ENCODE results near the gene CNTN5. TPM values are rescaled to one million over a fixed set of nuclear protein-coding genes. Genes with fewer than 3 reads are reported as not detected.

Gene CNTN5
- polyA plus RNA-seq, 2 donors = not detected

- no peak overlapping the region for H3K4me3 ChIP-seq (ENCODE audit: low read depth in 1 of 2, low read length in 2 of 2)
- 64 to 76% methylated on average over 3 of the region's 3 CpGs for WGBS, 2 donors
- no peaks in the 10 kb centered on the region for H3K36me3 ChIP-seq (ENCODE audit: control insufficient read depth in 2 of 2, insufficient read depth in 2 of 2, low read length in 1 of 2)
- no peaks in the 10 kb centered on the region for H3K9me3 ChIP-seq (ENCODE audit: control insufficient read depth in 2 of 2, insufficient read depth in 1 of 2, low read depth in 1 of 2, low read length in 1 of 2)
- H3K27me3 ChIP-seq (ENCODE audit: control insufficient read depth in 1 of 2, insufficient read depth in 2 of 2, low read length in 2 of 2) = no peaks in the 10 kb centered on the region
- no peak overlapping the region for H3K27ac ChIP-seq (ENCODE audit: low read depth in 2 of 2, low read length in 1 of 2)
- no peaks in the 10 kb centered on the region for H3K4me1 ChIP-seq (ENCODE audit: control insufficient read depth in 2 of 2, insufficient read depth in 2 of 2, low read length in 1 of 2)
Observed at GRCh38 chr11:99766811-99767210, 746.1 kb downstream of the CNTN5 start.

- no peaks in the 10 kb centered on the region for H3K36me3 ChIP-seq (ENCODE audit: control insufficient read depth in 2 of 2, insufficient read depth in 2 of 2, low read length in 1 of 2)
Observed at GRCh38 chr11:99773646-99774045, 752.9 kb downstream of the CNTN5 start.

GRCh38 chr11:99781074-99781473, 760.3 kb downstream of the CNTN5 start:
- H3K9me3 ChIP-seq (ENCODE audit: control insufficient read depth in 2 of 2, insufficient read depth in 1 of 2, low read depth in 1 of 2, low read length in 1 of 2) = no peaks in the 10 kb centered on the region
- H3K27me3 ChIP-seq (ENCODE audit: control insufficient read depth in 1 of 2, insufficient read depth in 2 of 2, low read length in 2 of 2) = no peaks in the 10 kb centered on the region
- H3K4me3 ChIP-seq (ENCODE audit: low read depth in 1 of 2, low read length in 2 of 2) = no peak overlapping the region
- no peaks in the 10 kb centered on the region for H3K36me3 ChIP-seq (ENCODE audit: control insufficient read depth in 2 of 2, insufficient read depth in 2 of 2, low read length in 1 of 2)
- H3K27ac ChIP-seq (ENCODE audit: low read depth in 2 of 2, low read length in 1 of 2) = no peak overlapping the region
- H3K4me1 ChIP-seq (ENCODE audit: control insufficient read depth in 2 of 2, insufficient read depth in 2 of 2, low read length in 1 of 2) = no peaks in the 10 kb centered on the region

More at GRCh38 chr11:99773646-99774045, 752.9 kb downstream of the CNTN5 start:
- Histone ChIP-seq H3K4me3 (ENCODE audit: low read depth in 1 of 2, low read length in 2 of 2) (no peak overlapping the region), H3K27me3 (ENCODE audit: control insufficient read depth in 1 of 2, insufficient read depth in 2 of 2, low read length in 2 of 2) (no peaks in the 10 kb centered on the region), H3K9me3 (ENCODE audit: control insufficient read depth in 2 of 2, insufficient read depth in 1 of 2, low read depth in 1 of 2, low read length in 1 of 2) (no peaks in the 10 kb centered on the region), H3K4me1 (ENCODE audit: control insufficient read depth in 2 of 2, insufficient read depth in 2 of 2, low read length in 1 of 2) (no peaks in the 10 kb centered on the region), H3K27ac (ENCODE audit: low read depth in 2 of 2, low read length in 1 of 2) (no peak overlapping the region)
- 21 to 34% methylated on average over 5 of the region's 5 CpGs for WGBS, 2 donors

- no peaks in the 10 kb centered on the region for H3K27me3 ChIP-seq (ENCODE audit: control insufficient read depth in 1 of 2, insufficient read depth in 2 of 2, low read length in 2 of 2)
- H3K36me3 ChIP-seq (ENCODE audit: control insufficient read depth in 2 of 2, insufficient read depth in 2 of 2, low read length in 1 of 2) = no peaks in the 10 kb centered on the region
- WGBS, 2 donors = 24 to 37% methylated on average over 2 of the region's 2 CpGs
- peaks cover 0 to 6% of the 10 kb centered on the region in 2 donors for H3K9me3 ChIP-seq (ENCODE audit: control insufficient read depth in 2 of 2, insufficient read depth in 1 of 2, low read depth in 1 of 2, low read length in 1 of 2)
- H3K4me3 ChIP-seq (ENCODE audit: low read depth in 1 of 2, low read length in 2 of 2) = no peak overlapping the region
- H3K27ac ChIP-seq (ENCODE audit: low read depth in 2 of 2, low read length in 1 of 2) = no peak overlapping the region
- H3K4me1 ChIP-seq (ENCODE audit: control insufficient read depth in 2 of 2, insufficient read depth in 2 of 2, low read length in 1 of 2) = no peaks in the 10 kb centered on the region
Observed at GRCh38 chr11:99791354-99791753, 770.6 kb downstream of the CNTN5 start.

GRCh38 chr11:99795999-99796398, 775.2 kb downstream of the CNTN5 start:
- 83 to 89% methylated on average over 3 of the region's 3 CpGs for WGBS, 2 donors
- no peaks in the 10 kb centered on the region for H3K36me3 ChIP-seq (ENCODE audit: control insufficient read depth in 2 of 2, insufficient read depth in 2 of 2, low read length in 1 of 2)
- no peaks in the 10 kb centered on the region for H3K27me3 ChIP-seq (ENCODE audit: control insufficient read depth in 1 of 2, insufficient read depth in 2 of 2, low read length in 2 of 2)
- H3K4me1 ChIP-seq (ENCODE audit: control insufficient read depth in 2 of 2, insufficient read depth in 2 of 2, low read length in 1 of 2) = no peaks in the 10 kb centered on the region
- no peak overlapping the region for H3K4me3 ChIP-seq (ENCODE audit: low read depth in 1 of 2, low read length in 2 of 2)
- H3K27ac ChIP-seq (ENCODE audit: low read depth in 2 of 2, low read length in 1 of 2) = no peak overlapping the region
- H3K9me3 ChIP-seq (ENCODE audit: control insufficient read depth in 2 of 2, insufficient read depth in 1 of 2, low read depth in 1 of 2, low read length in 1 of 2) = peaks cover 0 to 6% of the 10 kb centered on the region in 2 donors

- no peaks in the 10 kb centered on the region for H3K4me1 ChIP-seq (ENCODE audit: control insufficient read depth in 2 of 2, insufficient read depth in 2 of 2, low read length in 1 of 2)
- 78 to 84% methylated on average over 3 of the region's 3 CpGs for WGBS, 2 donors
- H3K27me3 ChIP-seq (ENCODE audit: control insufficient read depth in 1 of 2, insufficient read depth in 2 of 2, low read length in 2 of 2) = no peaks in the 10 kb centered on the region
- peaks cover 2 to 7% of the 10 kb centered on the region in 2 donors for H3K9me3 ChIP-seq (ENCODE audit: control insufficient read depth in 2 of 2, insufficient read depth in 1 of 2, low read depth in 1 of 2, low read length in 1 of 2)
- H3K4me3 ChIP-seq (ENCODE audit: low read depth in 1 of 2, low read length in 2 of 2) = no peak overlapping the region
- H3K36me3 ChIP-seq (ENCODE audit: control insufficient read depth in 2 of 2, insufficient read depth in 2 of 2, low read length in 1 of 2) = no peaks in the 10 kb centered on the region
- no peak overlapping the region for H3K27ac ChIP-seq (ENCODE audit: low read depth in 2 of 2, low read length in 1 of 2)
Observed at GRCh38 chr11:99803501-99803900, 782.8 kb downstream of the CNTN5 start.

GRCh38 chr11:99812516-99812915, 791.8 kb downstream of the CNTN5 start:
- 88 to 89% methylated on average over 6 of the region's 6 CpGs for WGBS, 2 donors
- no peak overlapping the region for H3K4me3 ChIP-seq (ENCODE audit: low read depth in 1 of 2, low read length in 2 of 2)
- H3K9me3 ChIP-seq (ENCODE audit: control insufficient read depth in 2 of 2, insufficient read depth in 1 of 2, low read depth in 1 of 2, low read length in 1 of 2) = no peaks in the 10 kb centered on the region
- no peaks in the 10 kb centered on the region for H3K27me3 ChIP-seq (ENCODE audit: control insufficient read depth in 1 of 2, insufficient read depth in 2 of 2, low read length in 2 of 2)
- no peaks in the 10 kb centered on the region for H3K4me1 ChIP-seq (ENCODE audit: control insufficient read depth in 2 of 2, insufficient read depth in 2 of 2, low read length in 1 of 2)
- H3K27ac ChIP-seq (ENCODE audit: low read depth in 2 of 2, low read length in 1 of 2) = no peak overlapping the region
- no peaks in the 10 kb centered on the region for H3K36me3 ChIP-seq (ENCODE audit: control insufficient read depth in 2 of 2, insufficient read depth in 2 of 2, low read length in 1 of 2)

- Histone ChIP-seq H3K4me1 (ENCODE audit: control insufficient read depth in 2 of 2, insufficient read depth in 2 of 2, low read length in 1 of 2) (no peaks in the 10 kb centered on the region), H3K27me3 (ENCODE audit: control insufficient read depth in 1 of 2, insufficient read depth in 2 of 2, low read length in 2 of 2) (no peaks in the 10 kb centered on the region), H3K9me3 (ENCODE audit: control insufficient read depth in 2 of 2, insufficient read depth in 1 of 2, low read depth in 1 of 2, low read length in 1 of 2) (no peaks in the 10 kb centered on the region), H3K27ac (ENCODE audit: low read depth in 2 of 2, low read length in 1 of 2) (no peak overlapping the region), H3K4me3 (ENCODE audit: low read depth in 1 of 2, low read length in 2 of 2) (no peak overlapping the region), H3K36me3 (ENCODE audit: control insufficient read depth in 2 of 2, insufficient read depth in 2 of 2, low read length in 1 of 2) (no peaks in the 10 kb centered on the region)
- 69 to 74% methylated on average over 1 of the region's 1 CpG for WGBS, 2 donors
Observed at GRCh38 chr11:99814021-99814420, 793.3 kb downstream of the CNTN5 start.

GRCh38 chr11:99814738-99815137, 794.0 kb downstream of the CNTN5 start:
- Histone ChIP-seq H3K27me3 (ENCODE audit: control insufficient read depth in 1 of 2, insufficient read depth in 2 of 2, low read length in 2 of 2) (no peaks in the 10 kb centered on the region), H3K4me1 (ENCODE audit: control insufficient read depth in 2 of 2, insufficient read depth in 2 of 2, low read length in 1 of 2) (no peaks in the 10 kb centered on the region), H3K27ac (ENCODE audit: low read depth in 2 of 2, low read length in 1 of 2) (no peak overlapping the region), H3K9me3 (ENCODE audit: control insufficient read depth in 2 of 2, insufficient read depth in 1 of 2, low read depth in 1 of 2, low read length in 1 of 2) (no peaks in the 10 kb centered on the region), H3K4me3 (ENCODE audit: low read depth in 1 of 2, low read length in 2 of 2) (no peak overlapping the region), H3K36me3 (ENCODE audit: control insufficient read depth in 2 of 2, insufficient read depth in 2 of 2, low read length in 1 of 2) (no peaks in the 10 kb centered on the region)
- WGBS, 2 donors = 60 to 71% methylated on average over 5 of the region's 5 CpGs

- H3K36me3 ChIP-seq (ENCODE audit: control insufficient read depth in 2 of 2, insufficient read depth in 2 of 2, low read length in 1 of 2) = no peaks in the 10 kb centered on the region
- no peaks in the 10 kb centered on the region for H3K9me3 ChIP-seq (ENCODE audit: control insufficient read depth in 2 of 2, insufficient read depth in 1 of 2, low read depth in 1 of 2, low read length in 1 of 2)
- no peak overlapping the region for H3K27ac ChIP-seq (ENCODE audit: low read depth in 2 of 2, low read length in 1 of 2)
- no peaks in the 10 kb centered on the region for H3K4me1 ChIP-seq (ENCODE audit: control insufficient read depth in 2 of 2, insufficient read depth in 2 of 2, low read length in 1 of 2)
- no peak overlapping the region for H3K4me3 ChIP-seq (ENCODE audit: low read depth in 1 of 2, low read length in 2 of 2)
- H3K27me3 ChIP-seq (ENCODE audit: control insufficient read depth in 1 of 2, insufficient read depth in 2 of 2, low read length in 2 of 2) = no peaks in the 10 kb centered on the region
Observed at GRCh38 chr11:99818991-99819390, 798.2 kb downstream of the CNTN5 start.
